C4-2B (cell line): ENCODE measurements around the gene NANS.

Source experiments
- CTCF ChIP-seq: fragments of 450-650 bp; conservative IDR thresholded peaks from 2 replicates; pipeline ENCODE4 v1.5.1; 2017; ENCODE audit warnings: mild to moderate bottlenecking
- ZFX ChIP-seq: fragments of 450-650 bp; IDR thresholded peaks from 2 replicates; pipeline ENCODE4 v1.6.1; 2017

- no peak for TF ChIP-seq CTCF
- no peak for TF ChIP-seq ZFX
Measured at GRCh38 chr9:98031935-98032334, 24.6 kb upstream of the NANS start.
